Measurements from ENCODE around the gene DDX41.

DDX41 gene

GRCh38 chr5:177524539-177524900, 7.8 kb upstream of the DDX41 start:
- no peak for TF ChIP-seq CTCF (IDR thresholded peaks at IDR 0.05; ENCODE audit: extremely low read depth, insufficient read depth, missing control alignments)
- in situ Hi-C loops (cut with MboI; ENCODE audit: low pct_unique_long_range_greater_than_20kb, low sequenced_read_pairs, unreplicated experiment) = no loop called here

GRCh38 chr5:177523711-177524538, 7.2 kb upstream of the DDX41 start:
- no peak for DNase-seq (ENCODE audit: low spot score)
- no peak for TF ChIP-seq CTCF (IDR thresholded peaks at IDR 0.05; ENCODE audit: extremely low read depth, insufficient read depth, missing control alignments)
- in situ Hi-C loops (cut with MboI; ENCODE audit: low pct_unique_long_range_greater_than_20kb, low sequenced_read_pairs, unreplicated experiment) = no loop called here

More at GRCh38 chr5:177524539-177524900, 7.8 kb upstream of the DDX41 start:
- DNase-seq (ENCODE audit: low spot score) = no peak

DNA sequence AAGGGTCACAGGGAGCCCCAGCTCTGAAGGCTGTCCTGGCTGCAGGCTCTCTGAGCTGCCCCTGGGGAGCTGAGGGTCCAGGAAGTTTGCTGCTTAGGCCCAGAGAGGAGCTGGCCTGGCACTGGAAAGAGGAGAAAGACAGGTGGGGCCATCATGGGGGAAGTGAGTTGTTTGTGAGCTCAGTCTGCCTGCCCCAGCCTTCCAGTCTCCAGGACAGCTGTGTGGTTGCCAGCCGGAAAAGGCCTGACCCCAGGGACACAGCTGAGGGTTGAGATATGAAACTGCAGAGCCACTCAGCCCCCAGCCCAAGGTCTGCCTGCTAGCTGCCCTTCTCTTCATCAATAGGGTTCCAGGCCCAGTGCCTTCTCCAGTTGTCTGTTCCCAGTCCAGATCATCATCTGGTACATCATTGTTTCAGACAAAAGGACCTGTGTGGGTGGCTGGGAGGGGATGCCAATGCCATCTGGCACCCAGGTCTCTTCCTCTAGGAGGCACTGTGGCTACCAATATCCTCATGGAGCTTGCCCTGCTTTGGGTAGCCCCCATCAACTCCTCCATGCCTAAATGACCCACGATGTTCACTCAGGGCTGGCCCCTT, 4.3 kb upstream of the DDX41 start:
- no peak for TF ChIP-seq CTCF (IDR thresholded peaks at IDR 0.05; ENCODE audit: extremely low read depth, insufficient read depth, missing control alignments)
- in situ Hi-C loops (cut with MboI; ENCODE audit: low pct_unique_long_range_greater_than_20kb, low sequenced_read_pairs, unreplicated experiment) = no loop called here

GRCh38 chr5:177520271-177520670, 3.5 kb upstream of the DDX41 start:
- no peak for TF ChIP-seq CTCF (IDR thresholded peaks at IDR 0.05; ENCODE audit: extremely low read depth, insufficient read depth, missing control alignments)
- in situ Hi-C loops (cut with MboI; ENCODE audit: low pct_unique_long_range_greater_than_20kb, low sequenced_read_pairs, unreplicated experiment) = no loop called here

More for the DNA sequence above, 4.3 kb upstream of the DDX41 start:
- DNase-seq (ENCODE audit: low spot score) = no peak

DNA sequence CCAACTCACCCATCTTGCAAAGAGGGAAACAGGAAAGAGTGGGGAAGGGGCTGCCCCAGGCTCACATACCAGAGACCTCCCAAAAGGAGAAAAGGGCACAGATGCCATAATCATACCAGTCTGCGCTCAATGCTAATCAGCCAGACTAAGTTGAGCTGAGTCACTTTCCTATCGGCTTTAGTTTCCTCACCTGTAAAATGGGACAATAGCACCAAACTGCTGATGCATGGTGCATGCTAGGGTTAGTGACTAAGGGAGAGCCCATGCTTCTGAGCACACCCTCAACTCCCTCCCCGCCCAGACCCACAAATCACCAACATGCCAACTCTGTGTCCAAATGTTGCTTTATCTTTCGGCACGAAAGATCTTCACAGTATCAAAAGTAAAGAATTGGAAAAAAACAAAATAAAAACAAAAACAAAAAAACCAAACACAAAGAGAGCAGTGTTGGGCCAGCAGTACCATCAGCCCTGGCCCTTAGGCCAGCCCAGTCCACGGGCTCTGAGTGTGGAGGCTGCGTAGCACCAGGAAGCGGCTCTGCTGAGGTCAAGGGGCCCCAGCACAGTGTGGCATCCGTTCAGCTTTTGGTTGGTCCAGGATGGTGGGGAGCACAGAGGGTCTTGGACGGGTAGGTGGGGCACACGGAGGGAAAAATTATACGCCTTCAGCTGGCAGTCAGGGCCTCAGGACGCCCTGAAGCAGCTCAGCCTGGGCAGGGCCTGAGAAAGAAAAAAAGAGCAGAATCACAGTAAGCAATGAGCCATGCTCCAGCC, 2.9 kb upstream of the DDX41 start:
- no peak for TF ChIP-seq CTCF (IDR thresholded peaks at IDR 0.05; ENCODE audit: extremely low read depth, insufficient read depth, missing control alignments)
- in situ Hi-C loops (cut with MboI; ENCODE audit: low pct_unique_long_range_greater_than_20kb, low sequenced_read_pairs, unreplicated experiment) = no loop called here

More at GRCh38 chr5:177520271-177520670, 3.5 kb upstream of the DDX41 start:
- no peak for DNase-seq (ENCODE audit: low spot score)

DNA sequence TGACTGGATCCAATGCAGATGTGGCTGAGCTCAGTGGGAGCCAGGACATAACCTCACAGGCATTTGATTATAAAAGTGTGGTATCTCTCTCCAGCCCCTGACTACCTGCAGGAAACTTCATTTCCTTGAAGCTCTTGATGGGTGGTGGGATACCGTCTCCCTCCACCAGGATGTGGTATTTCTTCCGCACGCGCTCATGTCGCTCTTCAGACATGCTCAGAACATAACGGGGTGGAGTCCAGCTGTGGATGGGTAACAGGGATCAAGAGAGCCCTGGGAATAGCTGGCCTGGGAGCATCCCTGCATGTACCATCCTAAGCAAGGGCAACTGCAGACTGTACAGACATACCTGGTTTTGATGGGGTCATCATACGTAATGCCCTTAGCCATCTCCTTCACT, 1.2 kb downstream of the DDX41 start:
- no peak for TF ChIP-seq CTCF (IDR thresholded peaks at IDR 0.05; ENCODE audit: extremely low read depth, insufficient read depth, missing control alignments)
- DNase-seq (ENCODE audit: low spot score) = no peak
- in situ Hi-C loops (cut with MboI; ENCODE audit: low pct_unique_long_range_greater_than_20kb, low sequenced_read_pairs, unreplicated experiment) = no loop called here

More for the DNA sequence above, 2.9 kb upstream of the DDX41 start:
- no peak for DNase-seq (ENCODE audit: low spot score)

Measured in GM13977 (cell line).